Stomach (tissue), 9 donors: ENCODE data around the gene WWOX. TPM values are rescaled to one million over a fixed set of nuclear protein-coding genes. Genes with fewer than 3 reads are reported as not detected.
A peak's percentile ranks its signal among the peaks of the same experiment; 100 is the strongest.

Experiments used
- DNase-seq, 2 donors: peaks; one replicate each; pipeline versions ENCODE4 v3.0.0 to v3.0.0-alpha.2; 2013 to 2019
- H3K27ac ChIP-seq, 5 donors: fragments of 200-600 bp in 4 of 5; sonication (generic) in 4 of 5; one replicate each; pipeline ENCODE4 v1.5.1; 2013 to 2019; ENCODE audit warnings: mild to moderate bottlenecking in 1 of 5, moderate library complexity in 1 of 5
- H3K27me3 ChIP-seq, 3 donors: fragments of 200-600 bp; sonication (generic); one replicate each; pipeline ENCODE4 v1.5.1; 2017 to 2019; ENCODE audit warnings: mixed run types in 1 of 3
- H3K36me3 ChIP-seq, 4 donors: fragments of 200-600 bp; sonication (generic); 1 replicate in 3 of 4; 2 replicates in 1 of 4; pipeline ENCODE4 v1.5.1; 2016 to 2019
- H3K4me1 ChIP-seq, 4 donors: fragments of 200-600 bp; sonication (generic); one replicate each; pipeline ENCODE4 v1.5.1; 2016 to 2019
- H3K4me3 ChIP-seq, 4 donors: fragments of 200-600 bp; sonication (generic) in 3 of 4; one replicate each; pipeline ENCODE4 v1.5.1; 2016 to 2019; ENCODE audit warnings: mild to moderate bottlenecking in 1 of 4
- H3K9me3 ChIP-seq, 4 donors: fragments of 200-600 bp; sonication (generic); one replicate each; pipeline ENCODE4 v1.5.1; 2016 to 2019
- EP300 ChIP-seq: sonication (generic); formaldehyde crosslinking; IDR thresholded peaks from one replicate; pipeline ENCODE4 v1.6.1; 2017; ENCODE audit warnings: antibody characterized with exemption
- POLR2A ChIP-seq, 4 donors: fragments of 450-650 bp; IDR thresholded peaks; one replicate each; pipeline ENCODE4 v1.6.1; 2016; ENCODE audit warnings: antibody characterized with exemption in 4 of 4, control low read depth in 2 of 4, mild to moderate bottlenecking in 1 of 4, moderate library complexity in 1 of 4
- POLR2AphosphoS5 ChIP-seq, 3 donors: sonication (generic); formaldehyde crosslinking; IDR thresholded peaks; one replicate each; pipeline ENCODE4 v1.6.1; 2016; ENCODE audit warnings: antibody characterized with exemption in 3 of 3
- WGBS, 5 donors: extraction: QIAGEN DNeasy Blood & Tissue Kit in 3 of 5; methylation state at CpG; one replicate each; pipeline versions ENCODE4 v1.1.5 to v1.1.7; 2013 to 2018; 5-methylcytosine and 5-hydroxymethylcytosine counted together
- intact Hi-C: fragments of 100-400 bp; cut with DNase I; formaldehyde crosslinking; loops from one replicate; pipeline ENCODE4 v1.15.1; 2023; ENCODE audit warnings: low total_unique reads
- polyA plus RNA-seq, 3 donors: library from polyadenylated mRNA; stranded (reverse); fragments of 200-250 nt; gene quantifications; one replicate each; pipeline ENCODE4 v1.2.3, GENCODE V29; 2013
- total RNA-seq, 5 donors: library from RNA; depleted of rRNA; stranded (reverse); fragments of >200 nt; gene quantifications; one replicate each; pipeline versions ENCODE4 v1.1.0 to v1.2.3, GENCODE V29; 2014 to 2016
- TF ChIP-seq, protein P1 (sequence below), 7 experiments: fragments of 450-650 bp in 4 of 7; fragments of 200-600 bp in 3 of 7; sonication (generic) in 3 of 7; IDR thresholded peaks; one replicate each; pipeline ENCODE4 v1.5.1; 2016 to 2019; ENCODE audit warnings: antibody characterized with exemption in 7 of 7, control low read depth in 2 of 7, mild to moderate bottlenecking in 1 of 7
- donor health status: healthy with polysubstance abuse.
- donor health status: Bipolar disorder and iron deficiency.
- donor health status: healthy.

WWOX gene
- total and polyA plus RNA-seq, 8 donors = 7.7 to 129 (median 48.7) TPM

DNA sequence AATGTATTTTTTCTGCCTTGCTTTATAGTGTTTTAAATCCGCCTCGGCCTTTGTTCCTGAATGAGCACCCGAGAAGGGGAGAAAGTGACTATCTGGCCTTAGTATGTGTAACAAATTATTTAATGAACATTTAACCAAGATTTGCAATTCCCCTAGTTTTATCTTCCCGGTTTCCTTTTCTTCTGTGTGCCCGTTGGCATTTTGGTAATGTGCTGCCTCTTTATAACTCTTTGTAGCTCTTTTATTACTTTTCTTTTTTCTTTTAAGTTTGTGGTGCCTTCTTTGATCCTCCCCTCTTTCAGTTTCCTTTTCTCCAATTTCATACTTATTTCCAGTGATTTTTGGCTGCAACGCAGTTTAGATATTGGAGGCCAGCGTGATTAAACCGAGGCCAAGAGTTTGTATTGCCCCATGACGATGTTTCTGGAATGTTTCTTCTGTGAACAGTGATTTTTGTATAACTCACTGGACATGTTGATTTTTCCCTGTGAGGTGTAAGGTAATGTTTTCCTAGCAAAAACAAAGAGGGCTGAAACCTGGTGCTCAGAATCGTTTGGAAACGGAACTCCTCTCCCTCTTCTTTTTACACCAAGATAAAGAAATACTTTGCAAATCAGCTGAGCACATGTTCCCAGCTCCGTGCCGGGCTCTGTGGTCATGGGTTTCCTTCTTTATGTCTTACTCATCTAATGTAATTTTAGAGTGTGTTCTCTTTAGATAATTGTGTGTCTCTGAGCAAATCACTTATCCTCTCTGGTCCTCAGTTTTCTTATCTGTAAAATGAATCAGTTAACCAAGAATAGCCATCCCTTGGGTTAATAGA, 344.3 kb downstream of the WWOX start:
- intact Hi-C loops = no loop called here
- 30 to 42% (median 41%) methylated on average over 13 of the region's 13 CpGs for WGBS, 5 donors
- Histone ChIP-seq H3K4me3 (no peak overlapping the region), H3K27ac (peak overlapping the region; percentile 36 to 71 (median 58)), H3K36me3 (no peaks in the 10 kb centered on the region), H3K4me1 (peaks cover 0 to 17% (median 7%) of the 10 kb centered on the region in 4 donors), H3K27me3 (no peaks in the 10 kb centered on the region), H3K9me3 (no peaks in the 10 kb centered on the region)
- no peak for TF ChIP-seq EP300
- no peak for TF ChIP-seq POLR2AphosphoS5 (IDR thresholded peaks at IDR 0.05)
- TF ChIP-seq POLR2A (IDR thresholded peaks at IDR 0.05) = no peak
- TF ChIP-seq, protein P1, sequence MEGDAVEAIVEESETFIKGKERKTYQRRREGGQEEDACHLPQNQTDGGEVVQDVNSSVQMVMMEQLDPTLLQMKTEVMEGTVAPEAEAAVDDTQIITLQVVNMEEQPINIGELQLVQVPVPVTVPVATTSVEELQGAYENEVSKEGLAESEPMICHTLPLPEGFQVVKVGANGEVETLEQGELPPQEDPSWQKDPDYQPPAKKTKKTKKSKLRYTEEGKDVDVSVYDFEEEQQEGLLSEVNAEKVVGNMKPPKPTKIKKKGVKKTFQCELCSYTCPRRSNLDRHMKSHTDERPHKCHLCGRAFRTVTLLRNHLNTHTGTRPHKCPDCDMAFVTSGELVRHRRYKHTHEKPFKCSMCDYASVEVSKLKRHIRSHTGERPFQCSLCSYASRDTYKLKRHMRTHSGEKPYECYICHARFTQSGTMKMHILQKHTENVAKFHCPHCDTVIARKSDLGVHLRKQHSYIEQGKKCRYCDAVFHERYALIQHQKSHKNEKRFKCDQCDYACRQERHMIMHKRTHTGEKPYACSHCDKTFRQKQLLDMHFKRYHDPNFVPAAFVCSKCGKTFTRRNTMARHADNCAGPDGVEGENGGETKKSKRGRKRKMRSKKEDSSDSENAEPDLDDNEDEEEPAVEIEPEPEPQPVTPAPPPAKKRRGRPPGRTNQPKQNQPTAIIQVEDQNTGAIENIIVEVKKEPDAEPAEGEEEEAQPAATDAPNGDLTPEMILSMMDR (IDR thresholded peaks at IDR 0.05) = no peak
- DNase-seq = peak in 1 of 2 donors; percentile 62

DNA sequence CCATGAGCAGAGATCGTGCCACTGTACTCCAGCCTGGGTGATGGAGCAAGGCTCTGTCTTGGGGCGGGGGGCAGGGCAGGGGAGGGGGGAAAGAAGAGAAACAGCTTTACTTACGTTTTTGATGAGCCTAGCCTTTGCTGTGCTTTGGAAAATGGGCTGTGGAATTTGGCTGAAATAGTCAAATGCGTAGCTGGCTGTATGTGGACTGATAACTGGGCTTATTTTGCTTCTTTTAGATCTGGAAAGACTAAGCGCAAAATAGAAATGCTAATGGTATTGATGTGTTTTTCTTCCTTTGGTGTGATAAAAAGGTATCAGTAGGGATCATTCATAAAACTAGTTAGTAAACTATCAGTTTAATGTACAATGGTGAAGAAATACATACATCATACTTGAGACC, 346.4 kb downstream of the WWOX start:
- no peaks in the 10 kb centered on the region for H3K9me3 ChIP-seq
- 83 to 98% (median 93%) methylated on average over 5 of the region's 5 CpGs for WGBS, 5 donors
- no peak overlapping the region for H3K27ac ChIP-seq
- no peak for DNase-seq
- no peaks in the 10 kb centered on the region for H3K27me3 ChIP-seq
- H3K4me3 ChIP-seq = no peak overlapping the region
- intact Hi-C loops = no loop called here
- H3K36me3 ChIP-seq = no peaks in the 10 kb centered on the region
- peaks cover 0 to 21% (median 7%) of the 10 kb centered on the region in 4 donors for H3K4me1 ChIP-seq
- TF ChIP-seq, protein P1 (IDR thresholded peaks at IDR 0.05) = no peak
- no peak for TF ChIP-seq POLR2A (IDR thresholded peaks at IDR 0.05)
- no peak for TF ChIP-seq POLR2AphosphoS5 (IDR thresholded peaks at IDR 0.05)
- no peak for TF ChIP-seq EP300

DNA sequence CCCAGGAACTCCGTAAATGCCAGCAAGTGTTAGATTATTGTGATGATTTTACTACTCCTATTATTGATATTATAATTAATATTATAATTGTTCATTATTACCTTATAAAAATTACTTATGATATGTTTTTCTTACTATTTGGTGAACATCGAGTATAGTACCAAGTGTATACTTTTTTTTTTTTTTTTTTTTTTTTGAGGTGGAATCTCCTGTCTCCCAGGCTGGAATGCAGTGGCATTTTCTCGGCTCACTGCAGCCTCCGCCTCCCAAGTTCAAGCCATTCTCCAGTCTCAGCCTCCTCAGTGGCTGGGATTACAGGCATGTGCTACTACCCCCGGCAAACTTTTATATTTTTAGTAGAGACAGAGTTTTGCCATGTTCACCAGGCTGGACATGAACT, 347.0 kb downstream of the WWOX start:
- TF ChIP-seq, protein P1 (IDR thresholded peaks at IDR 0.05) = no peak
- no peak for TF ChIP-seq POLR2A (IDR thresholded peaks at IDR 0.05)
- Histone ChIP-seq H3K36me3 (no peaks in the 10 kb centered on the region), H3K4me3 (no peak overlapping the region), H3K9me3 (no peaks in the 10 kb centered on the region), H3K27me3 (no peaks in the 10 kb centered on the region), H3K4me1 (peaks cover 0 to 21% (median 7%) of the 10 kb centered on the region in 4 donors), H3K27ac (no peak overlapping the region)
- WGBS, 5 donors = 94 to 99% (median 97%) methylated on average over 5 of the region's 5 CpGs
- DNase-seq = no peak
- intact Hi-C loops = no loop called here

DNA sequence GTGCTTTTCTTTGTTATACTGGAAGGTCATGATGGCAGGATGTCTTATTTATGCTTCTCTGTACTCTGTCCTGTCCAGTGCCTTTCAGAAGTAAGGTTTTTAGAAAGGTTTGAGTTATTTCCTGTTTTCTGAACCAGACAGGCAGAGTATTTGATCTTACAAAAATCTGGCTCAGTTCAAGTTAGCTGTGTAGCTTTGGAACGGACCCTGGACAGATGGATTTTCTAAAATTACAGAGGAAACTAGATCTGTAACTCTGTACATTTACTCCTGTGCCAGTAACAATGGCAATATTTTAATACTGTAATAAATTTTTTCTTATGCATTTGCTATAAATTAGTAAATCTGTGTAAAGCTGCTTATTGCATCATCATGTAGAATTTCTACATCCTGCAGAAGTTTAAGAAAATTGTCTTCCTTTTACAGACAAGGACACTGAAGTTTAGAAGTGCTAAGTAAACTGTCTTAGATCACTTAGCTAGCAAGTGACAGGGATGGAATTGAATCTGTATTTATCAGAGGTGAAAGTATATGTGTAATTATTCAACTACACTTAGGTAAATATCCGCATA, 347.6 kb downstream of the WWOX start:
- TF ChIP-seq POLR2A (IDR thresholded peaks at IDR 0.05) = no peak
- TF ChIP-seq, protein P1 (IDR thresholded peaks at IDR 0.05) = no peak
- TF ChIP-seq EP300 = no peak
- TF ChIP-seq POLR2AphosphoS5 (IDR thresholded peaks at IDR 0.05) = no peak
- Histone ChIP-seq H3K9me3 (no peaks in the 10 kb centered on the region), H3K4me3 (no peak overlapping the region), H3K36me3 (no peaks in the 10 kb centered on the region), H3K27ac (no peak overlapping the region), H3K4me1 (peaks cover 0 to 21% (median 7%) of the 10 kb centered on the region in 4 donors), H3K27me3 (no peaks in the 10 kb centered on the region)
- intact Hi-C loops = no loop called here
- DNase-seq = no peak
- 52 to 79% (median 69%) methylated on average over 2 of the region's 2 CpGs for WGBS, 5 donors
